Endothelial cell of umbilical vein (primary cell): ENCODE measurements around the gene EFCAB9. TPM values are rescaled to one million over a fixed set of nuclear protein-coding genes. Genes with fewer than 3 reads are reported as not detected.

ENCODE experiments used
- BruUV-seq: library from RNA; stranded (reverse); fragments of 400-500 nt; replicated peaks from 2 replicates; lab custom pipeline; 2021; lab: Mats Ljungman, UMichigan
- CTCF ChIA-PET: fragments of 300-600, 350-600 bp; sonication (Branson Sonifier 250); formaldehyde crosslinking; loops from one replicate; lab custom pipeline; 2021; ENCODE audit warnings: antibody characterized with exemption, inconsistent platforms; lab: Charles Lee
- POLR2A ChIA-PET: fragments of 300-600, 350-600 bp; sonication (Branson Sonifier 250); formaldehyde crosslinking; loops from one replicate; lab custom pipeline; 2021; ENCODE audit warnings: antibody characterized with exemption, inconsistent platforms; lab: Charles Lee
- DNase-seq: peaks from one replicate; pipeline ENCODE4 v3.0.0-alpha.2; 2011; ENCODE audit warnings: low read depth, low spot score
- FAIRE-seq: peaks from 2 replicates; lab custom pipeline; 2011; peaks lifted over from hg19 to GRCh38; lab: Jason Lieb, UNC
- H2AFZ ChIP-seq: 2 replicates; pipeline ENCODE4 v1.6.0; 2012; ENCODE audit warnings: low read depth, low read length, control low read depth, inconsistent platforms
- H3K27ac ChIP-seq: 2 replicates; pipeline ENCODE4 v1.5.1; 2011; ENCODE audit warnings: low read depth, mild to moderate bottlenecking, control low read depth, low read length, moderate library complexity; ENCODE audit not compliant: insufficient read depth
- H3K27me3 ChIP-seq, 2 experiments: 2 replicates each; pipeline versions ENCODE4 v1.6.0 to v1.6.1; 2011; ENCODE audit warnings: low read length in 2 of 2, mixed read lengths in 1 of 2; ENCODE audit not compliant: control insufficient read depth in 2 of 2, insufficient read depth in 2 of 2
- H3K36me3 ChIP-seq, 2 experiments: 2 replicates in 1 of 2; 3 replicates in 1 of 2; pipeline ENCODE4 v1.5.1; 2011; ENCODE audit warnings: low read length in 2 of 2, mild to moderate bottlenecking in 1 of 2, moderate library complexity in 1 of 2; ENCODE audit not compliant: control insufficient read depth in 2 of 2, insufficient read depth in 2 of 2; ENCODE audit errors: extremely low read depth in 1 of 2
- H3K4me1 ChIP-seq: 3 replicates; pipeline ENCODE4 v1.5.1; 2011; ENCODE audit warnings: mild to moderate bottlenecking, low read length; ENCODE audit not compliant: control insufficient read depth, insufficient read depth; ENCODE audit errors: extremely low read depth
- H3K4me2 ChIP-seq: 2 replicates; pipeline ENCODE4 v1.6.1; 2011; ENCODE audit warnings: low read length, control low read depth, mixed read lengths; ENCODE audit not compliant: insufficient read depth
- H3K4me3 ChIP-seq, 3 experiments: fragments of 200-600 bp in 1 of 3; sonication (generic), shearing (Covaris generic) in 1 of 3; replicated peaks in 1 of 3; 2 replicates each; pipeline ENCODE4 v1.5.1; 2011 to 2016; ENCODE audit warnings: control low read depth in 3 of 3, low read length in 3 of 3, mild to moderate bottlenecking in 2 of 3, inconsistent platforms in 1 of 3, low read depth in 1 of 3, moderate library complexity in 1 of 3; ENCODE audit not compliant: insufficient read depth in 1 of 3
- H3K79me2 ChIP-seq: 2 replicates; pipeline ENCODE4 v1.6.0; 2012; ENCODE audit warnings: low read length, inconsistent platforms; ENCODE audit not compliant: control insufficient read depth, insufficient read depth
- H3K9ac ChIP-seq: replicated peaks from 2 replicates; pipeline ENCODE3; 2011; ENCODE audit warnings: low read length, control low read depth; ENCODE audit not compliant: insufficient read depth; ENCODE audit errors: extremely low read depth
- H3K9me1 ChIP-seq: replicated peaks from 3 replicates; pipeline ENCODE4 v1.6.0; 2011; ENCODE audit warnings: mild to moderate bottlenecking, low read length; ENCODE audit not compliant: control insufficient read depth, insufficient read depth; ENCODE audit errors: extremely low read depth
- H3K9me3 ChIP-seq: replicated peaks from 2 replicates; pipeline ENCODE4 v1.5.1; 2012; ENCODE audit warnings: low read length, inconsistent platforms; ENCODE audit not compliant: control insufficient read depth, insufficient read depth
- H4K20me1 ChIP-seq: replicated peaks from 2 replicates; pipeline ENCODE3; 2011; ENCODE audit warnings: mild to moderate bottlenecking, low read length; ENCODE audit not compliant: control insufficient read depth, insufficient read depth; ENCODE audit errors: extremely low read depth
- CTCF ChIP-seq, 2 donors: IDR thresholded peaks; 1 replicate in 1 of 2; 2 replicates in 1 of 2; pipeline ENCODE4 v1.5.1; 2011; ENCODE audit warnings: low read length in 2 of 2, mild to moderate bottlenecking in 2 of 2, moderate library complexity in 2 of 2, control low read depth in 1 of 2, inconsistent platforms in 1 of 2, low read depth in 1 of 2; ENCODE audit not compliant: insufficient read depth in 1 of 2; ENCODE audit errors: extremely low read depth in 1 of 2
- EZH2 ChIP-seq: IDR thresholded peaks from 2 replicates; pipeline ENCODE4 v1.6.1; 2012; ENCODE audit warnings: borderline replicate concordance, low read depth, mild to moderate bottlenecking, moderate library complexity, low read length, inconsistent platforms; ENCODE audit not compliant: severe bottlenecking
- FOS ChIP-seq: IDR thresholded peaks from 2 replicates; pipeline ENCODE4 v1.6.1; 2011; ENCODE audit warnings: mild to moderate bottlenecking, low read length, moderate library complexity, borderline replicate concordance; ENCODE audit not compliant: insufficient read depth
- GATA2 ChIP-seq: IDR thresholded peaks from 2 replicates; pipeline ENCODE4 v1.7.0; 2011; ENCODE audit warnings: low read depth, mild to moderate bottlenecking, moderate library complexity, mixed read lengths, low read length; ENCODE audit not compliant: insufficient read length, insufficient read depth
- JUN ChIP-seq: IDR thresholded peaks from 2 replicates; pipeline ENCODE4 v1.6.1; 2011; ENCODE audit warnings: borderline replicate concordance, low read depth; ENCODE audit not compliant: insufficient read length, insufficient read depth
- MYC ChIP-seq: IDR thresholded peaks from one replicate; pipeline ENCODE4 v1.6.1; 2011; ENCODE audit warnings: mild to moderate bottlenecking, low read depth, low read length
- POLR2A ChIP-seq: IDR thresholded peaks from 2 replicates; pipeline ENCODE4 v1.6.1; 2012; ENCODE audit warnings: low read depth, mild to moderate bottlenecking, control low read depth, low read length
- POLR2AphosphoS5 ChIP-seq: IDR thresholded peaks from 2 replicates; pipeline ENCODE4 v1.6.1; 2012; ENCODE audit warnings: low read depth, mild to moderate bottlenecking, control low read depth, low read length, moderate library complexity; ENCODE audit not compliant: insufficient read depth
- dilution Hi-C: fragments of 300-500 bp; cut with MboI; formaldehyde crosslinking; loops from one replicate; pipeline ENCODE4 v1.15.0; 2019; ENCODE audit warnings: low sequenced_read_pairs; ENCODE audit not compliant: extremely low pct_ligation_motif_present
- intact Hi-C: fragments of 100-400 bp; cut with micrococcal nuclease; formaldehyde crosslinking; loops from one replicate; pipeline ENCODE4 v1.10.0; 2022
- polyA plus RNA-seq, 4 experiments: library from polyadenylated mRNA; depleted of rRNA in 3 of 4; stranded (reverse) in 3 of 4; unstranded in 1 of 4; fragments of >200 nt; gene quantifications; 2 replicates each; pipeline versions ENCODE4 v1.2.1 to v1.2.3, GENCODE V29; 2011 to 2012; ENCODE audit warnings: missing spikeins in 1 of 4
- total RNA-seq: library from RNA; stranded (reverse); gene quantifications from 2 replicates; pipeline ENCODE4 v1.2.3, GENCODE V29; 2021
- TF ChIP-seq, protein P1 (sequence below): IDR thresholded peaks from 2 replicates; pipeline ENCODE4 v1.6.1; 2011; ENCODE audit not compliant: insufficient read depth, insufficient read length

Gene EFCAB9
- total and polyA plus RNA-seq, 2 donors (not counting 3 experiments of a cell fraction or from before 2014, with no cell fraction given): not detected

GRCh38 chr5:172235132-172235780 is 41.3 kb downstream of the EFCAB9 start:
- Histone ChIP-seq H3K4me1 (peaks cover 10% of the 10 kb centered on the region), H3K27me3 (no peaks in the 10 kb centered on the region), H3K9me3 (no peaks in the 10 kb centered on the region), H3K27ac (no peak overlapping the region), H4K20me1 (peaks cover 17% of the 10 kb centered on the region), H3K4me2 (no peak overlapping the region), H2AFZ (no peak overlapping the region), H3K9ac (no peak overlapping the region), H3K36me3 (peaks cover 2 to 3% of the 10 kb centered on the region in 2 experiments), H3K4me3 (no peak overlapping the region), H3K79me2 (peaks cover 26% of the 10 kb centered on the region), H3K9me1 (peaks cover 2% of the 10 kb centered on the region)
- intact Hi-C loops (no loop called here), dilution Hi-C loops (no loop called here)
- TF ChIP-seq FOS (no peak), CTCF (IDR thresholded peaks at IDR 0.05; ENCODE audit: extremely low read depth in 1 of 2, insufficient read depth in 1 of 2, low read depth in 1 of 2, low read length in 2 of 2) (no peak), EZH2 (no peak), POLR2AphosphoS5 (no peak), POLR2A (no peak), MYC (no peak), GATA2 (no peak), JUN (no peak)
- TF ChIP-seq, protein P1, sequence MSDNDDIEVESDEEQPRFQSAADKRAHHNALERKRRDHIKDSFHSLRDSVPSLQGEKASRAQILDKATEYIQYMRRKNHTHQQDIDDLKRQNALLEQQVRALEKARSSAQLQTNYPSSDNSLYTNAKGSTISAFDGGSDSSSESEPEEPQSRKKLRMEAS: no peak
- CTCF ChIA-PET: no interaction called here
- no peak for FAIRE-seq
- POLR2A ChIA-PET: no interaction called here
- BruUV-seq: no TSS peak
- no peak for DNase-seq
